ENCODE measurements around the gene CEND1.

CEND1 gene

GRCh38 chr11:777288-778255 lies 12.3 kb downstream of the CEND1 start, which contains the start of gene GATD1:
Gene GATD1, minus strand, starts transcription at chr11:777487. Its CDS starts 25 bp downstream, at chr11:777462.
- peak; percentile 95 for DNase-seq

DNA sequence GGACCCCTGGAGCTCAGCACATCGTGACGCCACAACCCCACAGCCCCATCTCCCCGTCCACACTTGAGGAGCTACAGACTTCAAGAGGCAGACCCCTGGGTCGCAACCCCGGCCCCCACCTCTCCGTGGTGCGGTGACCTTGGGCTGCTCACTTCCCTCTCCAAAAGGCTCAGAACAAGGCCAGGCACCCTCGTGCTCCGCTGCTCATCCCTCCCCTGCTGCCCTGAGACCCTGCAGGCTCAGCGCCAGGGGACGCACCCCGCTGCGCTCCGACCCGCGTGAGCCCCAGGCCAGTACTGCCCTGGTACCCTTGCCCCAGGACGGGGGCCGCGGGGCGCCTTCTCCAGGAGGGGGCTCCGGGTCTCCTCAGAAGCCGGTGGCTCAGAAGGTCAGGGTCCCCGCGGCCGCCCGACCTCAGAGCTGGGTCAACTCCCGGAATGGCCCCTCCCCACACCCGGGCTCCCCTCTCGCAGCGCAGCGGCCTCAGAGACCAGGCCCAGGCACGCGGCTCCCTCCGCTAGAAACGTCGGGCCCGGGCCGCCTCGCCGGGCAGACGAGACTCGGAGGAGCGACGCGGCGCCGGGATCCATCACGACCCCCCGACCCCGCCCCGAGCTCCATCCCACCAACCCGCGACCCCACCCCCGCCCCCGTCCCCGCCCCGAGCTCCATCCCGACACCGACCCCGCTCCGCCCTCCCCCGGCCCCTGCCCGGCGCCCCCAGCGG lies 13.2 kb downstream of the CEND1 start:
- DNase-seq, result no peak

DNA sequence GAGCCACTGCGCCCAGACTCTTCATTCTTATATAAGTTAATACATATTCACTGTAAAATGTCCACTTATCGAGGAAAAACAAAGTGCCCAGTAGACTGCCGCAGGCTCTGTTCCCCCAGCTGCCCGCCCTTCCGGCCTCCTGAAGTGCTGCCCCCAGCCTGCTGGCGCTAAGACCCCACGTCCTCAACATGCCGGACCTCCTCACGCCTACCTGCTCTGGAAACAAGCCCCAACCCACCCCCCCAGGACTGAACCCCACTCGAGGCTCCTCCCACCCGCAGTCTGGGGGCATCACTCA lies 13.7 kb downstream of the CEND1 start:
- no peak for DNase-seq

DNA sequence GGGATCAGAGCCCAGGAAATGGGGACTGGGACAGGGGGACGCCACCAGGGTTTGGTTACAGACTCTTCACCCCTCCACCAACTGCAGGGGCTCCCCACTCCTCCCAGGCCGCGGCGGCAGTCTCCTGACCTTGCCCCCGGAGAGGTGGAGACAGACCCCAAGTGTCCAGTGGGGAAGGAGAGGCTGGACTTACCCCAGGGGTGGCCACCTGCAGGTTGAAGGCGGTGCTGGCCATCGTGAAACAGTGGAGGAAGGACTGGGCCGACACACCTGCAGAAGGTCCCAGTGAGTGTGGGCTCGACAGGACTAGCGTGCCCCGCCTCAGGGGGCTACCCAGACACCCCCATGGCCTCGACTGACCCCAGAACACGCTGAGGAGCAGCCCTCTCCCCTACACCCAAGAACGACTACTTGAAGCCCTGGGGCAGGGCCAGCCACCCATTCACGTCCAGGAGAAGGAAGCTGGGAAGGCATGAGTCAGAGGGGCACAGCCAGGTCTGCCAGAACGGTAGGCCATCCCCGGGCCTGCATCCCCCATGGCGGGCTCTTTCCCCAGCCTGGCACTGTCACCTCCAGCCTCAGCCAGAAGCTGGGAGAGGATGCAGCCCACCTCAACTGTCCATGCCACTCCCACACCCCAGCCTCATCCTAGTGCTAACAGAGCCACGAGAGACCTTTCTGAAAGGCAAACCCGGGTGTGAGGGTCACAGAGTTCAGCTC lies 14.9 kb downstream of the CEND1 start:
- no peak for DNase-seq

DNA sequence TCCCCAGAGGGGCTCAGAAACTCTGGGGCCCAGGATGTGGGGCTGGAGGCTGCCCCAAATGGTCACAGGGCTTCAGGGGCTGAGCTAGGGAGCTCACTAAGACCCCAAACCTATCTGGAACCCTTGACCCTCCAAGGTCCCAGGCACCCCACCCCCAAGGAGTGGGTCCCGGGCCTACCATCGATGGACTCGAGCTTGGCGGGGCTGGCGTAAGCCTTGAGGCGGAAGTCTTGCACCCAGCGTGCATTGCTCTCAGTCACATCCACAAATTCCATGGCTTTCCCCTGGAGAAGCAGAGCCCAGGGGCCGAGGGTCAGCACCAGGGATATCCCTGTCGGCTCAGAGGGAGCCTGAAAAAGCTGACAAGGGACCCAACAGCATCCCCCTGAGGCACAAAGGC lies 16.1 kb downstream of the CEND1 start:
- DNase-seq, result peak; percentile 16

- peak; percentile 13 for DNase-seq
Observed at GRCh38 chr11:773425-773824, 16.5 kb downstream of the CEND1 start.

GRCh38 chr11:772429-773390 lies 17.2 kb downstream of the CEND1 start:
- DNase-seq, result peak; percentile 33

- DNase-seq, result peak; percentile 17
Observed at GRCh38 chr11:771617-772204, 18.2 kb downstream of the CEND1 start.

GRCh38 chr11:770642-771616 lies 19.0 kb downstream of the CEND1 start:
- DNase-seq, result peak; percentile 15

DNA sequence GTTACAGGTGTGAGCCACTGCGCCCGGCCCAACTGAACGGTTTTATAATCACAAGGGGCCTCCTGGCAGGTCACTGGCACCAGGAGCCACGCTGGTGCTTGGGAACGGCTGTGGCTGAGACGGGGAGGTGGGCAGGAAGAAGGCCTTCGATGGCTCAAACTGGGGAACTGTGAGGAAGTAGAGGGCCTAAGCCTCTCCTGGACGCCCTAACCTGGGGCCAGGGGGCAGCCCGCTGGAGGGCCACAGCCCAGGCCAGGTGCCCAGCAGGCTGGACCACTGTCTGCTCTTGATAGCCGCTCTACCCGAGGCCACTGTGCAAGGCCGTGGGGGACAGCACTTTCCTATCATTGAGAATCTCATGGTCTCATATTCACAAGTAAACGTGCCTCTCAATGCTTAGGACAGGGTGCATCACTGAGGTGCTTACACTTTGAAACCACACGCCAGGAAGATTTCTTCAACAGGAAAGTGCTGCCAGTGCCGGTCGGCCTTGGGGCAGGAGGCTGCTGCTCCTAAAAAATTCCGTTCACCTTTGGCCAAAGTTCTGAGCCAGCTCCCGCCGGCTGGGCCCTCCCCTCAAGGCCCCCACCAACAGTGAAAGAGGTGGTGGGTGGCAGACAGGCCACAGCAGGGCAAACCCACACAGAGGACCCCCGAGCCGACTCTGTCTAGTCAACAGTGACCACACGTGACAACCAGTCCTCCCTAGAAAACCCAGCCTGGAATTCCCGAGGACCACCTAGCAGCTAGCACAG lies 19.8 kb downstream of the CEND1 start:
- no peak for DNase-seq

DNA sequence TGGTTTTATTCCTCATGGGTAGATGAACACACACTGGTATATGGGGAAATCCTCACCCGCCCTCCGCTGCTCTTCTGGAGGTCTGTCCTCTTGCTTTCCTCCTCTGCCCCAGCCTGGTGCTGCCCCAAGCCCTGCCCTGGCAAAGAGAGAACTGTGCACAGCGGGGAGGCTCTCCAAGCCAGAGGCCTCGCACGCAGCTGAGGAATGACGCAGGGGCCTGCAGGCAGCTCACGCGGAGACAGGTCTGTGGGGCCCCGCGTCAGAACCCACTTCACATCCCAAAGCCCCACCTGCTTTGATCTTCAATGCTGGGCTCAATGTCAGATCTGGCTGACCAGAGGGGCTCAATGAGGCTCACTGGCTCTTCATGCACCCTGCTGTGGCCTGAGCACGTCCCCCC lies 22.7 kb downstream of the CEND1 start:
- no peak for DNase-seq

- DNase-seq, result no peak
Observed at GRCh38 chr11:766936-767210, 23.0 kb downstream of the CEND1 start.

- DNase-seq, result no peak
Observed at GRCh38 chr11:766106-766935, 23.6 kb downstream of the CEND1 start.

- DNase-seq, result no peak
Observed at GRCh38 chr11:765802-766091, 24.1 kb downstream of the CEND1 start.

GRCh38 chr11:765025-765801 lies 24.7 kb downstream of the CEND1 start:
- peak; percentile 66 for DNase-seq

- no peak for DNase-seq
Observed at GRCh38 chr11:764322-765024, 25.4 kb downstream of the CEND1 start.

GRCh38 chr11:763549-764321 lies 26.2 kb downstream of the CEND1 start:
- peak; percentile 24 for DNase-seq

Measured in femur (tissue), 1 donor.